HCT116 (cell line): ENCODE measurements around the gene MAL. TPM values are rescaled to one million over a fixed set of nuclear protein-coding genes. Genes with fewer than 3 reads are reported as not detected.

Experiments used
- ATAC-seq: fragments of 200-7000 bp; cut with Tn5 transposase; 2 replicates; pipeline ENCODE4 v1.9.1; 2020; ENCODE audit warnings: mild to moderate bottlenecking, moderate library complexity
- BruUV-seq: library from RNA; stranded (reverse); fragments of 400-500 nt; replicated peaks from 2 replicates; lab custom pipeline; 2021; lab: Mats Ljungman, UMichigan
- CTCF ChIA-PET: fragments of 300-600 bp; sonication (Branson Sonifier 250); formaldehyde crosslinking; loops from one replicate; lab custom pipeline; 2021; ENCODE audit warnings: antibody characterized with exemption; lab: Charles Lee
- POLR2A ChIA-PET: fragments of 300-600, 350-600 bp; sonication (Branson Sonifier 250); formaldehyde crosslinking; loops from one replicate; lab custom pipeline; 2021; ENCODE audit warnings: antibody characterized with exemption; lab: Charles Lee
- RAD21 ChIA-PET, 2 experiments: fragments of 300-600 bp; sonication (Branson Sonifier 250); formaldehyde crosslinking; loops; one replicate each; lab custom pipeline; 2023; ENCODE audit warnings: low total read pairs in 2 of 2; ENCODE audit not compliant: uncharacterized antibody in 2 of 2, unreplicated experiment in 2 of 2, low non-redundant PET in 1 of 2; lab: Charles Lee
- DNase-seq: peaks from one replicate; pipeline ENCODE4 v3.0.0-alpha.2; 2010; ENCODE audit warnings: low read depth, low spot score
- H2AFZ ChIP-seq: fragments of 200-600 bp; shearing (Covaris generic), sonication (generic); 2 replicates; pipeline ENCODE4 v1.6.1; 2017; ENCODE audit warnings: low read depth, mixed run types, mixed read lengths, antibody characterized with exemption, low read length; ENCODE audit not compliant: poor library complexity, severe bottlenecking
- H3K27ac ChIP-seq: 2 replicates; pipeline ENCODE4 v1.5.1; 2012; ENCODE audit warnings: low read depth, low read length
- H3K27me3 ChIP-seq: fragments of 200-600 bp; sonication (generic); 2 replicates; pipeline ENCODE4 v1.6.1; 2016; ENCODE audit warnings: mixed run types, low read length, mixed read lengths; ENCODE audit not compliant: insufficient read depth
- H3K36me3 ChIP-seq, 2 experiments: fragments of 200-500 bp in 1 of 2; fragments of 200-600 bp in 1 of 2; sonication (Bioruptor generic) in 1 of 2; sonication (generic) in 1 of 2; 2 replicates each; pipeline versions ENCODE4 v1.5.1 to v1.6.1; 2014 to 2016; ENCODE audit warnings: low read length in 2 of 2, inconsistent platforms in 1 of 2, mixed read lengths in 1 of 2, mixed run types in 1 of 2; ENCODE audit not compliant: insufficient read depth in 2 of 2, control insufficient read depth in 1 of 2
- H3K4me1 ChIP-seq, 2 experiments: fragments of 200-600 bp in 1 of 2; sonication (generic) in 1 of 2; 2 replicates each; pipeline versions ENCODE4 v1.5.1 to v1.6.1; 2012 to 2017; ENCODE audit warnings: low read length in 2 of 2, inconsistent platforms in 1 of 2, mild to moderate bottlenecking in 1 of 2, mixed read lengths in 1 of 2, mixed run types in 1 of 2, moderate library complexity in 1 of 2; ENCODE audit not compliant: insufficient read depth in 2 of 2, control insufficient read depth in 1 of 2
- H3K4me2 ChIP-seq: fragments of 200-600 bp; sonication (generic); 2 replicates; pipeline ENCODE4 v1.6.1; 2017; ENCODE audit warnings: mixed run types, low read length, mixed read lengths
- H3K4me3 ChIP-seq, 2 experiments: fragments of 200-600 bp in 1 of 2; sonication (generic) in 1 of 2; replicated peaks in 1 of 2; 2 replicates each; pipeline ENCODE4 v1.5.1; 2011 to 2016; ENCODE audit warnings: low read length in 2 of 2, control low read depth in 1 of 2, low read depth in 1 of 2, mild to moderate bottlenecking in 1 of 2, mixed read lengths in 1 of 2, mixed run types in 1 of 2
- H3K79me2 ChIP-seq: fragments of 200-600 bp; sonication (generic); 2 replicates; pipeline ENCODE4 v1.6.1; 2017; ENCODE audit warnings: mild to moderate bottlenecking, mixed run types, low read length, moderate library complexity, mixed read lengths; ENCODE audit not compliant: insufficient read depth
- H3K9ac ChIP-seq: fragments of 200-600 bp; sonication (generic); 2 replicates; pipeline ENCODE4 v1.6.1; 2016; ENCODE audit warnings: low read length, mixed read lengths
- H3K9me2 ChIP-seq: fragments of 200-600 bp; sonication (generic), shearing (Covaris generic); 2 replicates; pipeline ENCODE4 v1.6.1; 2017; ENCODE audit warnings: mixed run types, mild to moderate bottlenecking, moderate library complexity; ENCODE audit not compliant: insufficient read depth
- H3K9me3 ChIP-seq, 2 experiments: fragments of 200-500 bp in 1 of 2; fragments of 200-600 bp in 1 of 2; sonication (Bioruptor generic) in 1 of 2; sonication (generic) in 1 of 2; 2 replicates each; pipeline ENCODE4 v1.6.1; 2014 to 2017; ENCODE audit warnings: low read length in 2 of 2, mixed read lengths in 2 of 2, inconsistent platforms in 1 of 2, low read depth in 1 of 2, mild to moderate bottlenecking in 1 of 2, mixed run types in 1 of 2, moderate library complexity in 1 of 2; ENCODE audit not compliant: control insufficient read depth in 1 of 2, insufficient read depth in 1 of 2
- H4K20me1 ChIP-seq: fragments of 200-600 bp; sonication (generic), shearing (Covaris generic); 2 replicates; pipeline ENCODE4 v1.6.1; 2017; ENCODE audit warnings: mixed run types, mild to moderate bottlenecking, moderate library complexity; ENCODE audit not compliant: insufficient read depth
- CEBPB ChIP-seq: IDR thresholded peaks from 2 replicates; pipeline ENCODE4 v1.6.1; 2012; ENCODE audit warnings: low read depth
- EGR1 ChIP-seq: IDR thresholded peaks from 2 replicates; pipeline ENCODE4 v1.6.1; 2012; ENCODE audit warnings: low read depth
- JUND ChIP-seq: IDR thresholded peaks from 2 replicates; pipeline ENCODE4 v1.6.1; 2012
- RAD21 ChIP-seq: IDR thresholded peaks from 2 replicates; pipeline ENCODE4 v1.6.1; 2012; ENCODE audit warnings: low read depth, mild to moderate bottlenecking
- YY1 ChIP-seq: IDR thresholded peaks from 2 replicates; pipeline ENCODE4 v1.6.1; 2011; ENCODE audit warnings: low read length, low read depth, moderate library complexity, mild to moderate bottlenecking; ENCODE audit not compliant: insufficient replicate concordance; ENCODE audit errors: extremely low read depth
- ZNF274 ChIP-seq: fragments of 200-500 bp; sonication (Bioruptor generic); IDR thresholded peaks from 2 replicates; pipeline ENCODE4 v1.6.1; 2014; ENCODE audit warnings: mild to moderate bottlenecking, low read depth, low read length, inconsistent platforms
- intact Hi-C: fragments of 100-400 bp; cut with micrococcal nuclease; formaldehyde crosslinking; loops from 2 replicates; pipeline ENCODE4 v1.10.0; 2022
- total RNA-seq: library from RNA; stranded (reverse); gene quantifications from one replicate; pipeline ENCODE4 v1.2.1, GENCODE V29; 2021; ENCODE audit not compliant: unreplicated experiment
- TF ChIP-seq, protein P1 (sequence below), 3 experiments: fragments of 200-600 bp in 1 of 3; sonication (generic) in 1 of 3; IDR thresholded peaks in 2 of 3; conservative IDR thresholded peaks in 1 of 3; 2 replicates each; pipeline ENCODE4 v1.5.1; 2012 to 2017; ENCODE audit warnings: low read depth in 2 of 3, low read length in 2 of 3, antibody characterized with exemption in 1 of 3, borderline replicate concordance in 1 of 3, control low read depth in 1 of 3, mild to moderate bottlenecking in 1 of 3, mixed read lengths in 1 of 3, mixed run types in 1 of 3, moderate library complexity in 1 of 3; ENCODE audit not compliant: insufficient read depth in 1 of 3

MAL gene
- total RNA-seq, 1 experiment from 2014 or later, result not detected

GRCh38 chr2:94986392-94986963 is 39.0 kb upstream of the MAL start:
- intact Hi-C loops, result loop anchor here (2.0 kb wide), 1 partner anchor 130 kb away; no protein-coding TSS in a partner anchor
- Histone ChIP-seq H3K4me1 (no peaks in the 10 kb centered on the region), H3K36me3 (no peaks in the 10 kb centered on the region), H3K9me2 (no peaks in the 10 kb centered on the region), H2AFZ (no peak overlapping the region), H3K9ac (no peak overlapping the region), H3K9me3 (no peaks in the 10 kb centered on the region), H3K4me2 (no peak overlapping the region), H3K4me3 (no peak overlapping the region), H4K20me1 (no peaks in the 10 kb centered on the region), H3K27me3 (peaks cover 24% of the 10 kb centered on the region; the same call in 1 of the 2 replicates), H3K27ac (no peak overlapping the region), H3K79me2 (no peaks in the 10 kb centered on the region)
- TF ChIP-seq YY1 (no peak), ZNF274 (no peak), CEBPB (no peak), EGR1 (no peak), RAD21 (peak; percentile 62), JUND (no peak)
- TF ChIP-seq, protein P1, sequence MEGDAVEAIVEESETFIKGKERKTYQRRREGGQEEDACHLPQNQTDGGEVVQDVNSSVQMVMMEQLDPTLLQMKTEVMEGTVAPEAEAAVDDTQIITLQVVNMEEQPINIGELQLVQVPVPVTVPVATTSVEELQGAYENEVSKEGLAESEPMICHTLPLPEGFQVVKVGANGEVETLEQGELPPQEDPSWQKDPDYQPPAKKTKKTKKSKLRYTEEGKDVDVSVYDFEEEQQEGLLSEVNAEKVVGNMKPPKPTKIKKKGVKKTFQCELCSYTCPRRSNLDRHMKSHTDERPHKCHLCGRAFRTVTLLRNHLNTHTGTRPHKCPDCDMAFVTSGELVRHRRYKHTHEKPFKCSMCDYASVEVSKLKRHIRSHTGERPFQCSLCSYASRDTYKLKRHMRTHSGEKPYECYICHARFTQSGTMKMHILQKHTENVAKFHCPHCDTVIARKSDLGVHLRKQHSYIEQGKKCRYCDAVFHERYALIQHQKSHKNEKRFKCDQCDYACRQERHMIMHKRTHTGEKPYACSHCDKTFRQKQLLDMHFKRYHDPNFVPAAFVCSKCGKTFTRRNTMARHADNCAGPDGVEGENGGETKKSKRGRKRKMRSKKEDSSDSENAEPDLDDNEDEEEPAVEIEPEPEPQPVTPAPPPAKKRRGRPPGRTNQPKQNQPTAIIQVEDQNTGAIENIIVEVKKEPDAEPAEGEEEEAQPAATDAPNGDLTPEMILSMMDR (IDR thresholded peaks at IDR 0.05 in 2 of 3, conservative IDR thresholded peaks at IDR 0.05 in 1 of 3; ENCODE audit: borderline replicate concordance in 1 of 3, insufficient read depth in 1 of 3, low read depth in 2 of 3, low read length in 2 of 3), result peak; percentile 61 to 79 (median 77); a peak in 5 of 6 replicates
- ChIA-PET CTCF (interaction anchor here (0.7 to 1.7 kb wide), 14 partner anchors 9 to 136 kb away, joined by 3 to 10 read pairs (median 5); partner anchors contain the start of gene MRPS5), RAD21 (interaction anchor here in 1 of 2 experiments (1.2 to 1.3 kb wide), 2 partner anchors 66 to 129 kb away, joined by 3 to 7 read pairs; no protein-coding TSS in a partner anchor), POLR2A (no interaction called here)
- BruUV-seq, result no TSS peak
- DNase-seq (peak; percentile 54), ATAC-seq (peak; percentile 93)
